GM04504 (cell line): ENCODE data around the gene POU2AF1.

Experiments
- DNase-seq: peaks from one replicate; pipeline ENCODE4 v3.0.0-alpha.2; 2012; ENCODE audit warnings: low read depth

POU2AF1 gene

GRCh38 chr11:111386611-111387150 lies 7.6 kb upstream of the POU2AF1 start:
- DNase-seq, result no peak

- DNase-seq, result no peak
Measured at GRCh38 chr11:111384494-111384893, 5.4 kb upstream of the POU2AF1 start.

- no peak for DNase-seq
Measured at GRCh38 chr11:111382451-111382850, 3.4 kb upstream of the POU2AF1 start.

GRCh38 chr11:111379602-111380136 lies 594 bp upstream of the POU2AF1 start:
- no peak for DNase-seq

GRCh38 chr11:111378185-111378860 lies 752 bp downstream of the POU2AF1 start:
- DNase-seq, result no peak

- DNase-seq, result no peak
Measured at GRCh38 chr11:111376181-111376871, 2.7 kb downstream of the POU2AF1 start.

- DNase-seq, result no peak
Measured at GRCh38 chr11:111373590-111373989, 5.5 kb downstream of the POU2AF1 start.

- no peak for DNase-seq
Measured at GRCh38 chr11:111372538-111372937, 6.5 kb downstream of the POU2AF1 start.

- no peak for DNase-seq
Measured at GRCh38 chr11:111370902-111371578, 8.0 kb downstream of the POU2AF1 start.

GRCh38 chr11:111370270-111370901 lies 8.7 kb downstream of the POU2AF1 start:
- DNase-seq, result no peak

GRCh38 chr11:111368285-111368560 lies 10.9 kb downstream of the POU2AF1 start:
- no peak for DNase-seq

GRCh38 chr11:111367411-111368284 lies 11.4 kb downstream of the POU2AF1 start:
- no peak for DNase-seq

GRCh38 chr11:111366560-111367410 lies 12.3 kb downstream of the POU2AF1 start:
- no peak for DNase-seq

- DNase-seq, result no peak
Measured at GRCh38 chr11:111365722-111366559, 13.1 kb downstream of the POU2AF1 start.

GRCh38 chr11:111364503-111364902 lies 14.6 kb downstream of the POU2AF1 start:
- DNase-seq, result no peak

GRCh38 chr11:111363985-111364384 lies 15.1 kb downstream of the POU2AF1 start:
- no peak for DNase-seq

GRCh38 chr11:111362887-111363411 lies 16.1 kb downstream of the POU2AF1 start:
- DNase-seq, result no peak

- DNase-seq, result no peak
Measured at GRCh38 chr11:111361874-111362273, 17.2 kb downstream of the POU2AF1 start.
